Mesenteric fat pad (tissue), 1 donor: ENCODE measurements around the gene BCAR1. TPM values are rescaled to one million over a fixed set of nuclear protein-coding genes. Genes with fewer than 3 reads are reported as not detected.
"Not testable (repeated sequence)": the region's sequence is repeated elsewhere in the genome, so short reads cannot be mapped to it uniquely, and the experiment has no call there.

ENCODE experiments used
- DNase-seq: peaks from one replicate; pipeline ENCODE4 v3.0.0-alpha.2; 2020; ENCODE audit warnings: low spot score
- total RNA-seq: library from RNA; stranded (reverse); fragmentation: NEBNext Ultra II Directional; extraction: Animal tissue kit (Norgen Biotek cat#: 25700); gene quantifications from one replicate; pipeline ENCODE4 v1.2.1, GENCODE V29; 2021
- donor health status: DM: yes; HTN: yes; CAD: no.

The BCAR1 gene
- total RNA-seq, 1 donor from 2014 or later, result 86.5 TPM

GRCh38 chr16:75271441-75272096 lies 20.1 kb upstream of the BCAR1 start:
- DNase-seq, result no peak

DNA sequence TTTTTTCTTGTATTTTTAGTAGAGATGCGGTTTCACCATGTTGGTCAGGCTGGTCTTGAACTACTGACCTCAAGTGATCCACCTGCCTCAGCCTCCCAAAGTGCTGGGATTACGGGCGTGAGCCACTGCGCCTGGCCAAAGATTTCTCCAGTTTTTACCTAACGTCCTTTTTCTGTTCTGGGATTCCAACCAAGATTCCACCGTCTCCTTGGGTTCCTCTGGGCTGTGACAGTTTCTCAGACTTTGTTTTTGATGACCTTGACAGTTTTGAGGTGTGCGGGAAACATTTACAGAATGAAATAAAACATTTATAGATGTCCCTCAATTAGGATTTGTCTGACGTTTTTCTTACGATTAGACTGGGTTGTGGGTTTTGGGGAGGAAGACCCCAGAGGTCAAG lies 17.9 kb upstream of the BCAR1 start:
- DNase-seq, result not testable (repeated sequence)

DNA sequence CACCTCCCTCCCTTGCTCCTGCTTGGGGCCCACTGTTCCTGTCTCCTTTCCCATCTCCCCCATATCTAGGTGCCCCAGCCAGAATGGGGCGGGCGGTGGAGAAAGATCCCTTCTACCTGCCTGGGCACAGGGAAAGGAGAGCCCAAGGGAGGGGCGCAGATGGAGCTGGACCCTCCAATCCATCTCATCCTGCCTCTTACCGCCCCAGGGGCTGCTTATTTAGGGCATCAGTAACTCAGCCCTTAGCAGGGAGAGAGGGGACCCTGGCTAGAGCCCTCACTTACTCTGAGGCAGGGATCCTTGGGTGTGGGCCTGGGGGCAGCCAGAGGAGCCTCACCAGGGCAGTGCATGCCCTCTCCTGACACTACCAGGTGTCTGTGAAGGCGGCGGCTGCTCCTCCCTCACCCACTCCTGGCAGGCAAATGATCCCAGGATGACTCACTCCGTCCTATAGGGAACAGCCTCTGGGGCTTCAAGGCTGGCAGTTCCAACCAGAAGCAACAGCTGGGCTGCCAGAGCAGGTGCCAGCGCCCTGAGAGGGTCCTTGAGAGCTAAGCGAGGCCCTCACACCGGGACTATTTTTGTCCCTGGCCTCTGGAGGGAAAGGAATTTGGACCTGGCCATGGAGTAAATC lies 16.3 kb upstream of the BCAR1 start:
- DNase-seq, result no peak

DNA sequence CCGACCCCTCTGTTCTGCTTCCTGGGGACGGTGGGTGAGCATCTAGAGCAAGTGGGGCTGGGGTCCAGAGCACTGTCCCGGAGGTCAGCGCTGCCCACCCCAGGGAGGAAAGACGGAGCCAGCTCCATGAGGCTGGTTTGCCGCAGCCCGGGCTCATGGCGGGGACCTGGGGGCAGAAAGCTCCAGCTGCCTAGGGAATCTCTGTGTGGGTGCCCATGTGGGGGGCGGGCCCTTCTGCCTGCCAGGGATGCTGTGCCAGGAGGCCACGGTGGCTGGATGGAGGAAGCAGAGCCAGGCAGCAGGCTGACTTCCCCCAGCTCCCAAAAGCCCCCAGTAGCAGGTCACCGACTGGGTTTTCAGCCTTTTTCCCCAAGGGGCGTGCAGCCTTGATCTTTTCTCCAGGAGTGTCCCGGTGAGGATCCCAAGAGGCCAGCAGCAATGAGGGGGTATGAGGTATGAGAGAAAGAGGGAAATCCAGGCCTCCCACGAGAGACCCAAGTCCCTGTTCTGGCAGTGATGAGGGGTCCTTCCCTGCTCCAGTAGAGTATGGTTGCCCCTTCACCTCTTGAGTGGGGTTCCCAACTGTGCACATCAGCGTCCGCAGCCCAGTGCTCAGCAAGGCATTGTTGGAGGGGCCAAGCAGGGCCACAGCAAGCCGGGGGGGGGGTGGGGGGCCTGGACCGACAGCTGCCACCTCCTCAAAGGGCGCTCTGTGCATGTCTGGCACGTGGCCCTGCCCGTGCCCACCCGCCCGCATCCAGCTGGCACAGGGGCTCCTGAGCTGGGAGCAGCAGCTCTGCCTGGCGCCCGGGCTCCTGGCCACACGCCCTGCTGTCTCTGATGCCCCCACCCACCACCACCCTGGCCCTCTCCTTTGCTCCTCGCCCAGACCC lies 15.6 kb upstream of the BCAR1 start:
- DNase-seq, result no peak

DNA sequence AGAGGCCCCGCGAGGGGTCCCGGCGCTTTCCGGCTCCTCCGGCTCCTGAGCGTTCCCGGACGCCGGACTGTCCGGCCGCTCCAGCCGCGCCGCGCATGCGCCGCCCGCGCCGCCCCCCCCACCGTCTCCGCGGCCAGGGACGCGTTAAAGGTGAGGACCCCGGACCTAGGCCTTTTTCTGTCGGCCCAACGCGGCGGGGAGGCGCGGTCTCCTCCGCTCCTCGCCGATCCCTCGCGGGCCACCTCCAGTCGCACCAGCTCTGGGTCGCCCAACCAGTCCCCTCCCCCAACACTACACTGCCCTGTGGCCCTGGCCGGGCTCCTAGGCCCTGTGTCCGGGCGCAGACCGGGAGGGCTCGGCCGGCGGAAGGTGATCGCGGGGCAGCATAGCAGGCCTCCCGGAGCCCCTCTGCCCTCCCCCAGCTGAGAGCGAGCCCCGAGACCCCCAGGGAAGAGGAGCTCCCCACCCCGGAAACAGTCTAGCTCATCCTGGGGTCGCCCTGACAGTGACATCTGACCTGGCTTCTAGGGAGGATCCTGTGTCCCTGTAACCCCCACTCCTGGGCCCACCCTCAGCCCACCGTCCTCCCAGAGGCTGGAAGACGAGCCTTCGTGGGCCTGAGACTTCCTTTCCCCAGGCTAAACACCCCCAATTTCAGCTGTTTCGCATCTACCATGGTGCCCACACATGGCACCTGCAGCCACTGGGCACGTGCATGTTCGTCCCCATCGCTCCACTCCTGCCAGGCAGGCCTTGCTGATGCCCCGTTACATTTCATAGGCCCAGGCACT lies 14.7 kb upstream of the BCAR1 start:
- no peak for DNase-seq

GRCh38 chr16:75264999-75265910 lies 13.8 kb upstream of the BCAR1 start:
- no peak for DNase-seq

- DNase-seq, result no peak
Observed at GRCh38 chr16:75264457-75264998, 13.1 kb upstream of the BCAR1 start.

GRCh38 chr16:75263963-75264445 lies 12.6 kb upstream of the BCAR1 start:
- DNase-seq, result no peak

DNA sequence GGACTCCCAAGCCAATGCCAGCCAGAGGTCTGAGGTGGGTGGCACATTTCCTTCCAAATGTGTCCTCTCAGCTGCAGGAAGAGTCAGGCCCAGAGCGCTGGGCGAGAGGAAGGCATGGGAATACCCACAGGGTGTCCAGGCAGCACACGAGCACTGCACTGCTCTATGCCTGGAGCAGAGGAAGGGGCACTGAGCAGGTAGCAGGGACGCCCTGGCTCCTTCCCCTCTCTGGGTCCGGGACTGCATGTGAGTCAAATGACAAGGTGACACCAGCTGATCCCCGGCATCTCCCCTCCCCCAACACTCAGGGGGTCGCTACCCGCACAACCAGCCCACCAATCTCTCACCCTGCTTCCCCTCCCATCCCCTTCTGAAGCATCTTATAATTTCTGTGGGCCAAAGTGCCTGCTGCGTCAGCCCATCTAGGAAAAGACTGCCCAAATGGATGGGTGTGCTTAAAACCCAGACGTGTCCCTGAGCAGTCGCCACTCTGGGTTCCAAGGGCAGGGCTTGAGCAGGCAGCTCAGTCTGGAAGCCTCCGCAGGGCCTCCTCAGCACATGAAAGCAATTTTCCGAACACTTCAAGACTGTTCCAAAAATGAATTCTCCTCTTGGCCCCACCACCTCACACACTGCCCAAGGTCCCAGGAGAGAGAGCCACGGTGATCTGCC lies 12.0 kb upstream of the BCAR1 start:
- DNase-seq, result no peak

GRCh38 chr16:75262800-75263127 lies 11.3 kb upstream of the BCAR1 start:
- no peak for DNase-seq

GRCh38 chr16:75262104-75262799 lies 10.8 kb upstream of the BCAR1 start:
- DNase-seq, result no peak

- DNase-seq, result no peak
Observed at GRCh38 chr16:75261590-75262078, 10.2 kb upstream of the BCAR1 start.

DNA sequence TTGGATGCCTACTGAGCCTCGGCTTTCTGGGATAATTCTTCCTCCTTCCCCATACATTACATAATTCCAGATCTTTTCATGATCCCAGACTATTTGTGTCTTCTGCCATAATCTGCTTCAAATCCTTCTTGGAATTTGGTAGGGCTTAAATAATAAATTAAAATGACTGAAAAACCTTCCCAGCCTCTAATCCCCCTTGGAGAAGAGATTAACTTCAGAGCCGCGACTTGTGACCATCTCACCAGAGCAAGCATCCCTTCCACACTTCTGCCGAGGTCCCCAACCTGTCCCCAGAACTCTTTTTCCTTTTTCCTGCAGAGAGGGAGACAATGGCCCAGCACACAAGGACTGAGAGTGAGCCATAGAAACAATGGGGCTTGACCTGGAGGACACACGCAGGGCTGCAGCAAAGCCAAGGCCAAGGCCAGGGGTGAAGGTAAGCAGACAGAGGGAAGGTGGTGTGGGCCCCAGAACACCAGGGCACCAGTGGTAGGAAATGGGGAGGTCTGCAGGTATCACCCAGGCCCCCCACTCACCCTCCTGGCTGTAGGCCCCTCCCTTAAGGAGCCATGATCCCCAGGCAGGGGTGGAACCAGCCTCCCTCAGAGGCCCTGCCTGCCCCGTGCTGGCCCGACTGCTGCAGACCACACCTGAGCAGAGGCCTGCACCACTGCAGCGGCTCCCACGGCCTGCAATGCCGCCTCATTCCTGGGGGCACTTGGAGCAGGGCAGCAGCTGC lies 9.6 kb upstream of the BCAR1 start:
- no peak for DNase-seq

DNA sequence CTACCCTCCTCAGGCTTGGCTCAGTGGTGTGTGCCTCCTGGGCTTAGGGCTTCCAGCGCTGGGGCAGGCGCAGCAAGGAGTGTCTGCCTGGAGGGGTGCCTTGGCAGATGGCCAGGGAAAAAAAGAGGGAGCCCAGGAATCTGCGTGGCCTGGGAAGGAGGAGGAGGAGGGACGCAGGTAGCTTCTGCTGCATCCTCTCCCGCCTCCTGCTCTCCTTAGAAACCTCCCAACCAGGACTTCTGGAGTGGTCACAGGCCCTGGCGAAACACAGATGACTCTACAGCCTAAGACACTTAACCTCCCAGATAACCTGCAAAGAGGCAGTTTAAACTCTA lies 7.3 kb upstream of the BCAR1 start:
- DNase-seq, result no peak

DNA sequence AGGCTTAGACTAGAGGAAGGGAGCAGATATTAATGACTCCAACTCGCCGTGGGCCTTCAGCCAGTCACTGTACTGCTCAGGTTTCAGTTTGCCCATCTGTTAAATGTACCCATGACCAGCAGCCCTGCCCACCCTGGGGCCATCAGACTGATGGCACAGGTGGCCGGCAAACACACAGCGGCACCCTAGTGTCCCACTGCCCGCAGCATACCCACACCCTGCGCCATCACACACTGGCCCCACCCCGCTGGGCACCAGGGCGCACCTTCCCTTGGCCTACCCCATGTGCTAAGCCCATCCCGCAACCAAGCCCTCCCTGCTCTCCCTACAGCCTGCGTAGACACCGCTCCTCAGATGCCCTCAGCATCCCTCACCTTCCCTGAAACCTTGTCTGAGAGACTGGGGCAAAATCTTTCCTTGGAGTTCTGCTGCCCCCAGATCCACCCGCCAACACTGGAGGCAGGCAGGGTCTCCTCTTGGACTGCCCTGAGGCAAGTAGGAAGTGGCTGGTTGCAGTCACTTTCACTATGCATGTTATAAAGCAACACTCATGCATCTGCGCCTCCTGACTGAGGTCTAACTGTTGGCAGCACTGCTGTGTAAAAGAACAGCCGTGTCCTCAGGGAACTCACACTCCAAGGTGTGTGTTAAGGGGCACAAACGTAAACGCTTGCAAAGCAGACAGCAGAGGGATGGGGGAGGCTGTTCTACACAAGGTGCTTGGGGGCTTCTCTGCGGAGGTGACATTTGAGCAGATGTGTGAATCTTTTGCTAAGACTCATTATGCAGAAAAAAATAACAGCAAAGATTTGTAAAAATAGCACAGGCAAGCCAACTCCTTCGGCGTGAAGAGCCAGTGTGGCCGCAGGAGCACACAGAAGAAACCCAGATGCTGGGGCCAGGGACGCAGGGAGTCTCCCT lies 6.7 kb upstream of the BCAR1 start:
- no peak for DNase-seq

GRCh38 chr16:75256696-75257343 lies 5.4 kb upstream of the BCAR1 start:
- DNase-seq, result no peak
